Thyroid gland (tissue), 4 donors: ENCODE data around the gene ZNF420.

Experiments used
- POLR2A ChIP-seq, 2 donors: fragments of 450-650 bp; IDR thresholded peaks; one replicate each; pipeline ENCODE4 v1.6.1; 2017; ENCODE audit warnings: antibody characterized with exemption in 2 of 2, mild to moderate bottlenecking in 2 of 2, moderate library complexity in 1 of 2
- TF ChIP-seq, protein P1 (sequence below), 6 experiments: fragments of 200-600 bp in 3 of 6; fragments of 450-650 bp in 3 of 6; sonication (generic) in 3 of 6; IDR thresholded peaks; one replicate each; pipeline ENCODE4 v1.5.1; 2016 to 2019; ENCODE audit warnings: antibody characterized with exemption in 6 of 6, mild to moderate bottlenecking in 2 of 6, inconsistent platforms in 1 of 6, moderate library complexity in 1 of 6

DNA sequence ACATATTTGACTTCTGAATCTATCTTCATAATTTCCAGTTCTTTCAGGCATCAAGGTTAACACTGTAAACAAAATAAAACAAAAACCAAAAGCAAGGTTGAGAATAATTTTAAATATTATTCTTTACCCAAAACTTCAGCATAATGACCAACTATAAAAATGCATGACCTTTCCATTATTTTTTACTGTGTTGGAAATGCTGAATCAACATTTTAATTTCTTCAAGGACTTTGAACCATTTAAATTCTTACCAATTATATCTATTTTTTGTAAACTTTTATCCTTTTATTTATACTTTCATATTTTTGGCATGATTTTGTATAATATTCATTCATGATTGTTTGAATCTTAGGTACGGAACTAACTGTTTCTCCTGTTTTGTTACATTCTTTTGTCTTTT is 87.4 kb downstream of the ZNF420 start:
- no peak for TF ChIP-seq POLR2A (IDR thresholded peaks at IDR 0.05)
- TF ChIP-seq, protein P1, sequence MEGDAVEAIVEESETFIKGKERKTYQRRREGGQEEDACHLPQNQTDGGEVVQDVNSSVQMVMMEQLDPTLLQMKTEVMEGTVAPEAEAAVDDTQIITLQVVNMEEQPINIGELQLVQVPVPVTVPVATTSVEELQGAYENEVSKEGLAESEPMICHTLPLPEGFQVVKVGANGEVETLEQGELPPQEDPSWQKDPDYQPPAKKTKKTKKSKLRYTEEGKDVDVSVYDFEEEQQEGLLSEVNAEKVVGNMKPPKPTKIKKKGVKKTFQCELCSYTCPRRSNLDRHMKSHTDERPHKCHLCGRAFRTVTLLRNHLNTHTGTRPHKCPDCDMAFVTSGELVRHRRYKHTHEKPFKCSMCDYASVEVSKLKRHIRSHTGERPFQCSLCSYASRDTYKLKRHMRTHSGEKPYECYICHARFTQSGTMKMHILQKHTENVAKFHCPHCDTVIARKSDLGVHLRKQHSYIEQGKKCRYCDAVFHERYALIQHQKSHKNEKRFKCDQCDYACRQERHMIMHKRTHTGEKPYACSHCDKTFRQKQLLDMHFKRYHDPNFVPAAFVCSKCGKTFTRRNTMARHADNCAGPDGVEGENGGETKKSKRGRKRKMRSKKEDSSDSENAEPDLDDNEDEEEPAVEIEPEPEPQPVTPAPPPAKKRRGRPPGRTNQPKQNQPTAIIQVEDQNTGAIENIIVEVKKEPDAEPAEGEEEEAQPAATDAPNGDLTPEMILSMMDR (IDR thresholded peaks at IDR 0.05): no peak
